Measurements from ENCODE around the gene OSBPL2.

Gene OSBPL2

GRCh38 chr20:62285151-62285550 is 46.8 kb downstream of the OSBPL2 start:
- no peak for DNase-seq (ENCODE audit: low spot score)

GRCh38 chr20:62285722-62286121 is 47.4 kb downstream of the OSBPL2 start:
- no peak for DNase-seq (ENCODE audit: low spot score)

DNA sequence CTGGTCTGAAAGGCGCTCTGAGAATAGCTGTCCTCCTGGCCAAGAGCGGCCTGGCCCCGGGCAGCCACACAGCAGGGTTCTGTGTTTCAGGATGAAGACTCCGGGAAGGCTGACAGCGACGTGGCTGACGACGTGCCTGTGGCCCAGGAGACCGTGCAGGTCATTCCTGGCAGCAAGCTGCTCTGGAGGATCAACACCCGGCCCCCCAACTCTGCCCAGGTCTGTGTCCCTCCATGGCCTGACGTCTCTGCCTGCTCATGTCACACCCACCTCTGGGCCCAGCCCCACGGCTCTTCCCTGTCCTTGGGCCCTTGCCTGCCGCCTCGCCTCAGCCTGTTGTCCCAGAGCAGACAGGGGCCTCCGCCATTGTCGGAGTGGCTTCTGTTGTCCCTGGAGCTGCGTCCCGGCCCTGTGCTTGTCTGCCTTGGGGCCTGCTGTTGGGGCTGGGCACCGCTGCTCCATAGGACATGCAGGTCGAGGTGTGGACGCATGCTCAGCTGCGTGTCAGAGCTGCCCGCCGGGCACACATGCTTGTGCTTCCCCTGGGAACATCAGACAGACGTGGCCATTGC is 48.3 kb downstream of the OSBPL2 start:
- DNase-seq (ENCODE audit: low spot score): no peak

DNA sequence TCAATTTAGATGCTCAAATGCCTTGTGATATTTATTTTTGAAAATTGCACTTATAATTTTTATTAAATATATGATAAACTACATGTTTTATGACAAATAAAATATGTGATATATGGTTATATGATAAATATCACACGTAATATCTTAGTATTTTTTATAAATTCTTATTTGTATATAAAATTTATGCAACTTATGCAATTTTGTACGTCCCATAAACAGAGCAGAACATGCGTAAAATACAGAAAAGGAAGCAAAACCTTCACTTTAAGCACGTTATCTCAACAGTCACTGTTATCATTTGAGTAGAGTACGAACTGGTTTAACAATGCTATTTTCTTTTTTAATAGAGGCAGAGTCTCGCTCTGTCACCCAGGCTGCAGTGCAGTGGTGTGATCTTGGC is 48.8 kb downstream of the OSBPL2 start:
- DNase-seq (ENCODE audit: low spot score): no peak

- DNase-seq (ENCODE audit: low spot score): no peak
Observed at GRCh38 chr20:62287759-62288534, 49.6 kb downstream of the OSBPL2 start.

DNA sequence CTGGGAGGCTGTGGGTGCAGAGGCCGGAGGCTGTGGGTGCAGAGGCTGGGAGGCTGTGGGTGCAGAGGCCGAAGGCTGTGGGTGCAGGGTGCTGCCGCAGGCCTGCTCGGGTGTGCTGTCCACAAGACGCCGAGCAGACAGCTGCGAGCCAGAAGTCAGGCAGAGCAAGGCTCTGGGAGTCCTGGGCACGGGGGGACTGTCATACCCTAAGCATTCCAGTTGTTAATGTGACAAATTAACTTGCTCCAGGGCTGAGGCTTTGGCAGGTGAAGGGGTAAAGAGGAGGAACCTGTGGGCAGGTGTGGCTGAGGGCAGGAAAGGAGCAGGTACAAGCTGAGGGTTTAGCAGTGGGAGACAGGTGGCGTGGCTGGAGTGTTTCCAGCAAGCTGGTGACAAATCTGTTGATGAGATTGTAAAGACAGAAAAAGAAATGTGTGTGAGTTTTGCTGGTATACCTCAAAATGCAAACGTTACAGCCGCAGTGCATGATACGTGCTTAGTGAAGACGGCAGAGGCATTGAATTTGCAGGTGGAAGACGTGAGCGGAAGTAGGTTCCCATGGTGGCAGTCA is 50.3 kb downstream of the OSBPL2 start:
- DNase-seq (ENCODE audit: low spot score): no peak

DNA sequence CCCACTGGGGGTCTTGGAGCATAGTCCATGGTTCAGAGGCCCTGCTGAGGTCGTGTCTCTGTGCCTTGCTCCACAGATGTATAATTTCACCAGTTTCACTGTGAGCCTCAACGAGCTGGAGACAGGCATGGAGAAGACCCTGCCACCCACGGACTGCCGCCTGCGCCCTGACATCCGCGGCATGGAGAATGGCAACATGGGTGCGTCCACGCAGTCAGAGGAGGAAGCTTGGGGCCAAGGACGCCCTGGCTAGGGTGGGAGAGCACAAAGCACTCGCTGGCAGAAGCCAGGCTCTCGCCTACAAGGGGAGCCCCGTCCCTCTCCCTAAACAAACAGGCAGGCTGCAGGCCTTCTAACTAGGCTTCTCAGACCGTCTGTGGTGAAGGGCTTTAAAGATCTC is 50.8 kb downstream of the OSBPL2 start:
- DNase-seq (ENCODE audit: low spot score): no peak

GRCh38 chr20:62289898-62290297 is 51.6 kb downstream of the OSBPL2 start:
- no peak for DNase-seq (ENCODE audit: low spot score)

- DNase-seq (ENCODE audit: low spot score): no peak
Observed at GRCh38 chr20:62291251-62292066, 53.1 kb downstream of the OSBPL2 start.

GRCh38 chr20:62292108-62292507 is 53.8 kb downstream of the OSBPL2 start:
- DNase-seq (ENCODE audit: low spot score): peak; percentile 16

DNA sequence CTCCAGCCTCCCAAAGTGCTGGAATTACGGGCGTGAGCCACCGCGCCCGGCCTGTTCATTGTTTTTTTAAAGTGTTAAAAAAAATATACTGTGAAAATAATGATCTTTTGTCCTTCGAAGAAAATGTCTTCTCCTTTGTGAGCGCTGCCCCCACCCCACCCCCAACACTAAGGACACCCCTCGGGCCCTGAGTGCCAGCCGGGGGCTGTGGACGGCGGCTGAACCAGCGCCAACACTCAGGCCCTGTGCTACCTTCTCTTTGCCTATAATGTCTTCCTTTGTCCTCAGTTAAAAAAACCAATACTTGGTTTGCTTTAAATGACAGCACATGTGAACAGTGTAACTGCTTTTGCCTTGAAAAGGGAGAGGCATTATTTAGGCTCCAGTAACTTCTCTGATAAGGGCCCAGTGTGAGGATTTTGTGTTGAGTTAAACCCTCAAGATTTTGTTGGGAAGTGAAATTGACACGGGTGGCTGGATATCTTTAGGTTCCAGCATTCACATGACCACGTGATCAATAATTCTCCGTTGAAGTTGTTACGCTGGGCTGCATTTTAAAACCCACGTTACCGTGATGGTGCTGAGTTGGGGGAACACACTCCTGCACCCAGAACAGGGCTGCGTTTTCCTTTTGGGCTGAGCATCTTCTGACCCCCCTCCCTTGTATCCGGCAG is 54.9 kb downstream of the OSBPL2 start:
- no peak for DNase-seq (ENCODE audit: low spot score)

DNA sequence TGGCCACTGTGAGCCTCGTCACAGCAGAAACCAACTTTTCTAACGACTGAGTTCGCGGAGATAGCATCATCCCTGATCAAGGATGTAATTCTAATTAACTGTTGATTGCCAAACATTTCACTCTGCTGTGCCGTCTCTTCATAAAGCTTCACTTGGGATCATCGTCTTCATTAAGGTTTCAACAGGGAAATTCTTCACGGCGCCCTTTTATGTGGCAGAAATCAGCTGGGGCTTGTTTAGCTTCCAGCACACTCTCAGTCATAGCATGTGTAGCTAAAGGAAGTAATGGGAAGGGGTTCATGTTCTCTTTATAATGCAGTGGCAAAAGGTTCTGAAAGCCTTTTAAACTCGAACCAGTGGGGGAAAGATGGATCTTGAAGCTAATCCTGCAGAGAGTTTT is 55.6 kb downstream of the OSBPL2 start:
- no peak for DNase-seq (ENCODE audit: low spot score)

DNA sequence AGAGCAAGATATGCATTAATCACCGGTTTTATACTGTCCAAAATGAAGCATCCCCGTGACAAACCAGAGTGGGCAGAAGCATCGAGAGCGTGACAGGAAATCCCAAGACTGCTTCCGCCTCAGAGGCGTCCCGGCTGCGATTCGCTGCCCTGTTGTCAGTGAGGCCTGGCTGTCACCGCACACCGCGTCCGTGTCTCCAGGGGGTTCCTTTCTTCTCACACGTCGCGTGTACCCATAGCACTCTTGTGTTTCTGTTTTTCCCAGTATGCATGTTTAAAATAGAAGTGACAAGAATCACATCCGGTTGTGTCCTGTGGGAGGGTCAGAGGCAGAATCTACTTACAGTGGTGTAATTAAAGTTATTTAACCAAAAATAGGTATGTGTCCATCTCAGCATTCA is 56.2 kb downstream of the OSBPL2 start:
- DNase-seq (ENCODE audit: low spot score): no peak

DNA sequence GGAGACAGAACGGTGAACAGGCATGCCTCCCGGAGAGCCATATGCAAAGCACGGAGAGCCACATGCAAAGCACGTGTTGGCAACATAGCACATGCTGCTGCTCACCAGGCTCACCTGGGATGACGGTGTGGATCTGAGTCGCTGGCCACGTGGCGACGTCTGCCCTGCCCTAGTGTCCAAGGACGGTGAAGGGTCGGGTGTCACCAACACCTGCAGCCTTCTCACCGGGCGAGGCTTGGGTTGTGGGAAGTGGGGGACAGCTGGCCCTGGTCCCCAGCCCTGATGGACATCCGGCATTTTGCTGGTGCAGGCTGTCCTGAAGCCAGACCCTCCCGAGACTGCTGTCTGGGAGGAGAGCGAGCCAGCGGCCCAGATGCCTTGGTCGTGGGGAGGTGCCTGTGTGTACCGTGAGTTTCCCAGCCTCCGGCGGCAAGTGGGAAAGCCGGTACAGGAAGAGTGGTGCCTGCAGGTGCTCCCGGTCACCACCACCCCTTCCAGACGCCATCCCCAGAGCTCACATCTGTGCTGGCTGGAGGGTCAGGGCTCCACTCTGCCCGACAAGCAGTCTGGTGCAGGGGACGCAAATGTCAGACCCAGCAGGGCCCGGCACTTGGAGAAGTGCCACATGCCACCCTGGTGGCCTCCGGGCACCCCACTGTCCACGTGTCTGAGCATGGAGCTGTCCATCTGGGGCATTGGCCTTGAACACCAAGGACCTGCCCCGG is 58.6 kb downstream of the OSBPL2 start:
- no peak for DNase-seq (ENCODE audit: low spot score)

- no peak for DNase-seq (ENCODE audit: low spot score)
Observed at GRCh38 chr20:62297449-62298227, 59.3 kb downstream of the OSBPL2 start.

DNA sequence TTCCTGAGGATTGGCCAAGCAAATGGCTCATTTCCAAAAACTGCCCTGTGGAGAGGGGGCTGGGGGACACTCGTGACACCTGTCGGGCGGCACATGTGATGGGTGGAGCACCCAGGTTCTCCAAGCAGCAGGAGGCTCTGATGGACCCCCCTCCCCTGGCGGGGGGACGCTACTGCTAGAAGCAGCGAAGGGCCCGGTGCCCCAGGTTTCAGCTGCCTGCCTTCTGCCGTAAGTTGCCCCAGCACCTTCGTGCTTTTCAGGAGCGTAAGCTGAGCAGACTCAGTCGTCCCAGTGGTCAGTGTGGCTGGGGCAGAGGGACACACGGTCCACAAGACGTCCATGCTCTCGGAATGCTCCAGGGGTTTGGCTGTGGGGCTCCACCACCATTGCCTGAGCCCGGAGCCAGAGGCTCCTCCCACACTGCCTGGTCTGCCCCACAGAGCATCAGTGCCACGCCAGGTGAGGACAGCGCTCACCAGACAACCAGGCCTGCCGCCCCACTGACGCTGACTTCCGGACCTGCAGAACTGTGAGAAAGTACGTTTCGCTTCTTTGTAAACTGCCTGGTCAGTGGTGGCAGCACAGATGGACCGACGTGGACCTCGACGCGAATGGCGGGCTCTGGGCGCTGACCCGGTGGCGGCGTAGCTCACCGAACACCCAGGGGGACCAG is 60.4 kb downstream of the OSBPL2 start:
- no peak for DNase-seq (ENCODE audit: low spot score)

DNA sequence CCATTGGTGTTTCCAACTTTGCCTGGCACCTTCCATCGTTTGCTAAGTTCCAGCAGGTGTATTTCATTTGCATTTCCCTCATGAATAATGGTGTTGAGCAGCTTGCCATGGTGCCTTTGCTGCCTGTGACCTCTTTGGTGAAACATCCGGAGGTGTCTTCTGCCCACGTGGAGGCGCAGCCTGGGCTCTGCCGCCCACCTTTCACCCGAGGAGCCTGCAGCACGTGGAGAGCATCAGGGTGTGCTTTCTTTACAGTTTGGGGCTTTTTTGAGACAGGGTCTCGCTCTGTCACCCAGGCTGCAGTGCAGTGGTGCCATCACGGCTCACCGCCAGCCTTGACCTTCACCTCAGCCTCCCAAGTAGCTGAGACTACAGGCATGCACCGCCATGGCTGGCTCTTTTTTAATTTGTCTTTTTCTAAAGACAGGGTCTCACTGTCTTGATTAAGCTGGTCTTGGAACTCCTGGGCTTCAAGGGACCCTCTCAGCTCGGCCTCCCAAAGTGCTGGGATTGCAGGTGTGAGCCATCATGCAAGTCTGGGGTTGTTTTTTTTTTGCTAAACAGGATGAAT is 61.4 kb downstream of the OSBPL2 start:
- DNase-seq (ENCODE audit: low spot score): no peak

- no peak for DNase-seq (ENCODE audit: low spot score)
Observed at GRCh38 chr20:62300319-62300718, 62.0 kb downstream of the OSBPL2 start.

GRCh38 chr20:62301111-62301668 is 62.9 kb downstream of the OSBPL2 start:
- DNase-seq (ENCODE audit: low spot score): no peak
